ENCODE measurements around the gene TIMM22. TPM values are rescaled to one million over a fixed set of nuclear protein-coding genes. Genes with fewer than 3 reads are reported as not detected.

Gene TIMM22
- total and polyA plus RNA-seq, 7 donors = 8.0 to 27.2 (median 14.9) TPM

GRCh38 chr17:1002771-1003555, 6.0 kb downstream of the TIMM22 start:
- no peak overlapping the region for H3K4me3 ChIP-seq
- peaks cover 2 to 60% of the 10 kb centered on the region in 2 donors for H3K36me3 ChIP-seq (ENCODE audit: insufficient read depth in 1 of 2, low read depth in 1 of 2)
- intact Hi-C loops (cut with DNase I) = loop anchor here in 1 of 2 donors (10.0 kb wide), 1 partner anchor 52 kb away; no protein-coding TSS in a partner anchor
- H3K4me1 ChIP-seq = peaks cover 84% of the 10 kb centered on the region
- no peaks in the 10 kb centered on the region for H3K27me3 ChIP-seq (ENCODE audit: insufficient read depth in 3 of 3, low read length in 2 of 3)
- no peak for TF ChIP-seq CTCF (IDR thresholded peaks at IDR 0.05)
- no peak for ATAC-seq
- no peaks in the 10 kb centered on the region for H3K9me3 ChIP-seq
- peak overlapping the region; percentile 87 for H3K27ac ChIP-seq
- 37 to 43% (median 41%) methylated on average over 19 of the region's 19 CpGs for WGBS, 3 donors
- peak in 1 of 2 donors; percentile 53 for DNase-seq

- H3K36me3 ChIP-seq (ENCODE audit: insufficient read depth in 1 of 2, low read depth in 1 of 2) = peaks cover 2 to 63% of the 10 kb centered on the region in 2 donors
- 86 to 89% (median 86%) methylated on average over 5 of the region's 5 CpGs for WGBS, 3 donors
- H3K27ac ChIP-seq = no peak overlapping the region
- intact Hi-C loops (cut with DNase I) = loop anchor here in 1 of 2 donors (10.0 kb wide), 1 partner anchor 51 kb away; no protein-coding TSS in a partner anchor
- ATAC-seq = no peak
- peak in 1 of 2 donors; percentile 54 for DNase-seq
- peaks cover 77% of the 10 kb centered on the region for H3K4me1 ChIP-seq
- no peaks in the 10 kb centered on the region for H3K27me3 ChIP-seq (ENCODE audit: insufficient read depth in 3 of 3, low read length in 2 of 3)
- H3K9me3 ChIP-seq = no peaks in the 10 kb centered on the region
- TF ChIP-seq CTCF (IDR thresholded peaks at IDR 0.05) = no peak
- no peak overlapping the region for H3K4me3 ChIP-seq
Measured at GRCh38 chr17:1003633-1003971, 6.7 kb downstream of the TIMM22 start.

- H3K4me1 ChIP-seq = peaks cover 71% of the 10 kb centered on the region
- H3K27me3 ChIP-seq (ENCODE audit: insufficient read depth in 3 of 3, low read length in 2 of 3) = no peaks in the 10 kb centered on the region
- peak overlapping the region; percentile 46 for H3K27ac ChIP-seq
- DNase-seq (no peak), ATAC-seq (no peak)
- WGBS, 3 donors = 68 to 73% (median 72%) methylated on average over 30 of the region's 30 CpGs
- peaks cover 2 to 63% of the 10 kb centered on the region in 2 donors for H3K36me3 ChIP-seq (ENCODE audit: insufficient read depth in 1 of 2, low read depth in 1 of 2)
- no peak overlapping the region for H3K4me3 ChIP-seq
- TF ChIP-seq CTCF (IDR thresholded peaks at IDR 0.05) = no peak
- intact Hi-C loops (cut with DNase I) = loop anchor here (2.0 to 10.0 kb wide), 2 partner anchors 51 to 53 kb away; no protein-coding TSS in a partner anchor
- no peaks in the 10 kb centered on the region for H3K9me3 ChIP-seq
Measured at GRCh38 chr17:1003972-1004768, 7.2 kb downstream of the TIMM22 start.

GRCh38 chr17:1004769-1005295, 7.9 kb downstream of the TIMM22 start:
- Histone ChIP-seq H3K9me3 (no peaks in the 10 kb centered on the region), H3K27ac (peak overlapping the region; percentile 78)

More at GRCh38 chr17:1004769-1005295, 7.9 kb downstream of the TIMM22 start:
- WGBS, 3 donors = 63 to 72% (median 69%) methylated on average over 13 of the region's 13 CpGs
- no peaks in the 10 kb centered on the region for H3K27me3 ChIP-seq (ENCODE audit: insufficient read depth in 3 of 3, low read length in 2 of 3)
- no peak for DNase-seq
- H3K4me1 ChIP-seq = peaks cover 65% of the 10 kb centered on the region
- peaks cover 2 to 58% of the 10 kb centered on the region in 2 donors for H3K36me3 ChIP-seq (ENCODE audit: insufficient read depth in 1 of 2, low read depth in 1 of 2)
- TF ChIP-seq CTCF (IDR thresholded peaks at IDR 0.05) = no peak
- intact Hi-C loops (cut with DNase I) = loop anchor here (2.0 to 10.0 kb wide), 3 partner anchors 37 to 52 kb away; no protein-coding TSS in a partner anchor
- ATAC-seq = no peak
- no peak overlapping the region for H3K4me3 ChIP-seq
